22Rv1 (cell line): ENCODE results near the gene KRTAP1-1.

ENCODE experiments used
- ZFX ChIP-seq: fragments of 450-650 bp; IDR thresholded peaks from 2 replicates; pipeline ENCODE4 v1.6.1; 2017; ENCODE audit warnings: antibody characterized with exemption, borderline replicate concordance
- TF ChIP-seq, protein P1 (sequence below): fragments of 450-650 bp; IDR thresholded peaks from 2 replicates; pipeline ENCODE4 v1.5.1; 2017; ENCODE audit warnings: mild to moderate bottlenecking

GRCh38 chr17:40996829-40997228 is 44.4 kb downstream of the KRTAP1-1 start:
- TF ChIP-seq, protein P1, sequence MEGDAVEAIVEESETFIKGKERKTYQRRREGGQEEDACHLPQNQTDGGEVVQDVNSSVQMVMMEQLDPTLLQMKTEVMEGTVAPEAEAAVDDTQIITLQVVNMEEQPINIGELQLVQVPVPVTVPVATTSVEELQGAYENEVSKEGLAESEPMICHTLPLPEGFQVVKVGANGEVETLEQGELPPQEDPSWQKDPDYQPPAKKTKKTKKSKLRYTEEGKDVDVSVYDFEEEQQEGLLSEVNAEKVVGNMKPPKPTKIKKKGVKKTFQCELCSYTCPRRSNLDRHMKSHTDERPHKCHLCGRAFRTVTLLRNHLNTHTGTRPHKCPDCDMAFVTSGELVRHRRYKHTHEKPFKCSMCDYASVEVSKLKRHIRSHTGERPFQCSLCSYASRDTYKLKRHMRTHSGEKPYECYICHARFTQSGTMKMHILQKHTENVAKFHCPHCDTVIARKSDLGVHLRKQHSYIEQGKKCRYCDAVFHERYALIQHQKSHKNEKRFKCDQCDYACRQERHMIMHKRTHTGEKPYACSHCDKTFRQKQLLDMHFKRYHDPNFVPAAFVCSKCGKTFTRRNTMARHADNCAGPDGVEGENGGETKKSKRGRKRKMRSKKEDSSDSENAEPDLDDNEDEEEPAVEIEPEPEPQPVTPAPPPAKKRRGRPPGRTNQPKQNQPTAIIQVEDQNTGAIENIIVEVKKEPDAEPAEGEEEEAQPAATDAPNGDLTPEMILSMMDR = no peak
- TF ChIP-seq ZFX = no peak
